HepG2 (cell line): ENCODE measurements around the gene NREP. TPM values are rescaled to one million over a fixed set of nuclear protein-coding genes. Genes with fewer than 3 reads are reported as not detected.

ENCODE experiments used
- ATAC-seq: fragments of 200-7000 bp; cut with Tn5 transposase; 3 replicates; pipeline ENCODE4 v1.9.1; 2020; ENCODE audit warnings: mild to moderate bottlenecking, moderate library complexity
- BruUV-seq: library from RNA; stranded (reverse); fragments of 400-500 nt; replicated peaks from 2 replicates; lab custom pipeline; 2021; lab: Mats Ljungman, UMichigan
- CTCF ChIA-PET: fragments of 300-600 bp; formaldehyde crosslinking; extraction: SDS; loops from one replicate; lab custom pipeline; 2021; ENCODE audit warnings: low total read pairs, inconsistent platforms, low intra/inter-chr PET ratio; lab: Yijun Ruan, JAX
- POLR2A ChIA-PET: fragments of 350-600 bp; sonication (Branson Sonifier 250); formaldehyde crosslinking; loops from one replicate; lab custom pipeline; 2020; ENCODE audit warnings: antibody characterized with exemption, inconsistent platforms; lab: Yijun Ruan, JAX
- DNase-seq: peaks from one replicate; pipeline ENCODE4 v3.0.0-alpha.2; 2015; ENCODE audit warnings: low spot score
- FAIRE-seq: peaks from 3 replicates; lab custom pipeline; 2011; peaks lifted over from hg19 to GRCh38; lab: Jason Lieb, UNC
- H2AFZ ChIP-seq: one replicate; pipeline ENCODE4 v1.6.1; 2011; ENCODE audit warnings: low read length, inconsistent platforms
- H3K27ac ChIP-seq: fragments of 300-600 bp; 3 replicates; pipeline ENCODE4 v1.8.0; 2011; ENCODE audit warnings: mixed run types, mild to moderate bottlenecking, mixed read lengths, low read length, inconsistent platforms; ENCODE audit not compliant: insufficient read depth; ENCODE audit errors: extremely low read length
- H3K27me3 ChIP-seq, 2 experiments: fragments of 200-600 bp in 1 of 2; 2 replicates in 1 of 2; 3 replicates in 1 of 2; pipeline versions ENCODE4 v1.6.0 to v1.8.0; 2011; ENCODE audit warnings: low read length in 2 of 2, mild to moderate bottlenecking in 2 of 2, moderate library complexity in 2 of 2, inconsistent platforms in 1 of 2; ENCODE audit not compliant: insufficient read depth in 2 of 2, control insufficient read depth in 1 of 2
- H3K36me3 ChIP-seq, 2 experiments: fragments of 200-600 bp in 1 of 2; replicated peaks in 1 of 2; 2 replicates in 1 of 2; 3 replicates in 1 of 2; pipeline versions ENCODE4 v1.5.1 to v1.8.0; 2011; ENCODE audit warnings: low read length in 2 of 2, inconsistent platforms in 1 of 2; ENCODE audit not compliant: insufficient read depth in 2 of 2, control insufficient read depth in 1 of 2
- H3K4me1 ChIP-seq: 2 replicates; pipeline ENCODE4 v1.5.1; 2012; ENCODE audit warnings: low read length, inconsistent platforms; ENCODE audit not compliant: insufficient read depth
- H3K4me2 ChIP-seq: 2 replicates; pipeline ENCODE4 v1.6.0; 2011; ENCODE audit warnings: low read depth, low read length, inconsistent platforms
- H3K4me3 ChIP-seq, 3 experiments: fragments of 200-600 bp in 1 of 3; sonication (generic), shearing (Covaris generic) in 1 of 3; replicated peaks in 1 of 3; 2 replicates each; pipeline ENCODE4 v1.5.1; 2011 to 2016; ENCODE audit warnings: low read length in 3 of 3, inconsistent platforms in 2 of 3, low read depth in 2 of 3, mild to moderate bottlenecking in 2 of 3, control low read depth in 1 of 3, mixed read lengths in 1 of 3; ENCODE audit not compliant: insufficient read depth in 1 of 3
- H3K79me2 ChIP-seq: one replicate; pipeline ENCODE4 v1.6.1; 2011; ENCODE audit warnings: low read length, inconsistent platforms; ENCODE audit not compliant: insufficient read depth
- H3K9ac ChIP-seq: 2 replicates; pipeline ENCODE4 v1.6.0; 2011; ENCODE audit warnings: mild to moderate bottlenecking, low read depth, low read length, inconsistent platforms; ENCODE audit not compliant: insufficient read depth
- H3K9me3 ChIP-seq: 2 replicates; pipeline ENCODE4 v1.5.1; 2012; ENCODE audit warnings: mild to moderate bottlenecking, low read length
- H4K20me1 ChIP-seq: 2 replicates; pipeline ENCODE4 v1.6.0; 2011; ENCODE audit warnings: inconsistent platforms, mild to moderate bottlenecking, low read length, moderate library complexity; ENCODE audit not compliant: insufficient read depth
- HIC2 ChIP-seq: sonication (generic); formaldehyde crosslinking; IDR thresholded peaks from 2 replicates; pipeline ENCODE4 v1.9.0; 2022; ENCODE audit warnings: low read depth, missing genetic modification reagents
- STAT6 ChIP-seq: sonication (generic); formaldehyde crosslinking; IDR thresholded peaks from 2 replicates; pipeline ENCODE4 v1.4.0; 2020; ENCODE audit warnings: missing genetic modification reagents, mild to moderate bottlenecking, borderline replicate concordance
- ZNF235 ChIP-seq: sonication (generic); formaldehyde crosslinking; IDR thresholded peaks from 2 replicates; pipeline ENCODE4 v1.8.1; 2023; ENCODE audit warnings: mild to moderate bottlenecking, missing genetic modification reagents, borderline replicate concordance
- ZNF562 ChIP-seq: sonication (generic); formaldehyde crosslinking; IDR thresholded peaks from 2 replicates; pipeline ENCODE4 v1.8.0; 2022; ENCODE audit warnings: missing genetic modification reagents, borderline replicate concordance
- WGBS: methylation state at CpG from one replicate; pipeline ENCODE4 v1.1.6; 2017; ENCODE audit warnings: low lambda C conversion rate; 5-methylcytosine and 5-hydroxymethylcytosine counted together
- in situ Hi-C: cut with HindIII; loops from 2 replicates; pipeline ENCODE4 v1.10.0; 2017; ENCODE audit warnings: low pct_unique_long_range_greater_than_20kb; ENCODE audit not compliant: extremely low pct_ligation_motif_present
- intact Hi-C: fragments of 100-400 bp; cut with micrococcal nuclease; formaldehyde crosslinking; loops from one replicate; pipeline ENCODE4 v1.10.0; 2022; ENCODE audit not compliant: unreplicated experiment
- polyA plus RNA-seq, 8 experiments: library from polyadenylated mRNA; depleted of rRNA in 3 of 8; stranded (reverse) in 7 of 8; unstranded in 1 of 8; fragments of >200 nt; fragmentation: Illumina TruSeq in 4 of 8; extraction: Trizol in 4 of 8; gene quantifications; 2 replicates each; pipeline versions ENCODE4 v1.2.1 to v1.2.3, GENCODE V29; 2011 to 2016; ENCODE audit warnings: low read depth in 4 of 8, missing spikeins in 1 of 8, mixed read lengths in 1 of 8; ENCODE audit not compliant: insufficient read depth in 1 of 8
- total RNA-seq, 5 experiments: library from RNA; depleted of rRNA; stranded (reverse); fragments of >200 nt; fragmentation: Illumina TruSeq; extraction: Trizol; gene quantifications; 2 replicates each; pipeline ENCODE4 v1.2.3, GENCODE V29; 2016; ENCODE audit warnings: low read depth in 1 of 5

The NREP gene
- total and polyA plus RNA-seq, 2 of the 13 experiments (the other 11 are each of a cell fraction or from before 2014, with no cell fraction given), result 40.5 to 102 TPM

- Histone ChIP-seq H4K20me1 (no peaks in the 10 kb centered on the region), H3K27ac (no peak overlapping the region), H3K9me3 (no peaks in the 10 kb centered on the region), H3K4me1 (peaks cover 22% of the 10 kb centered on the region), H3K4me2 (no peak overlapping the region), H3K79me2 (no peaks in the 10 kb centered on the region), H3K27me3 (no peaks in the 10 kb centered on the region), H3K4me3 (no peak overlapping the region), H3K9ac (no peak overlapping the region), H2AFZ (no peak overlapping the region), H3K36me3 (peaks cover 0 to 6% of the 10 kb centered on the region in 2 experiments; a peak in 1 of 5 replicates)
- TF ChIP-seq ZNF235 (CRISPR knock-in tag) (no peak), ZNF562 (no peak), STAT6 (no peak), HIC2 (CRISPR knock-in tag) (no peak)
- DNase-seq, result no peak
- 98% methylated on average over 5 of the region's 5 CpGs for WGBS
- no TSS peak for BruUV-seq
- CTCF ChIA-PET, result no interaction called here
- intact Hi-C loops, result no loop called here
- no peak for FAIRE-seq
- ATAC-seq, result no peak
- POLR2A ChIA-PET, result no interaction called here
- in situ Hi-C loops, result no loop called here
Observed at GRCh38 chr5:111749303-111750026, 7.5 kb downstream of the NREP start.
